Ovary (tissue), 9 donors: Measurements from ENCODE around the gene TMTC2. TPM values are rescaled to one million over a fixed set of nuclear protein-coding genes. Genes with fewer than 3 reads are reported as not detected.

ENCODE experiments used
- DNase-seq, 5 donors: peaks; one replicate each; pipeline ENCODE4 v3.0.0-alpha.2; 2019 to 2020
- H3K27ac ChIP-seq, 2 donors: fragments of 200-600 bp; one replicate each; pipeline versions ENCODE4 v1.5.1 to v1.8.0; 2019 to 2022
- H3K27me3 ChIP-seq: fragments of 200-600 bp; one replicate; pipeline ENCODE4 v1.8.0; 2022
- H3K36me3 ChIP-seq: fragments of 200-600 bp; sonication (generic); one replicate; pipeline ENCODE4 v1.5.1; 2019
- H3K4me1 ChIP-seq: one replicate; pipeline ENCODE4 v1.8.1; 2013; ENCODE audit warnings: mild to moderate bottlenecking, moderate library complexity; ENCODE audit not compliant: insufficient read depth
- H3K4me3 ChIP-seq: fragments of 200-600 bp; sonication (generic); one replicate; pipeline ENCODE4 v1.5.1; 2017
- H3K9me3 ChIP-seq, 2 donors: fragments of 200-600 bp in 1 of 2; sonication (generic) in 1 of 2; one replicate each; pipeline versions ENCODE4 v1.5.1 to v1.8.1; 2013 to 2019; ENCODE audit warnings: mild to moderate bottlenecking in 1 of 2, moderate library complexity in 1 of 2
- CTCF ChIP-seq, 3 donors: fragments of 450-650 bp in 2 of 3; fragments of 200-600 bp in 1 of 3; IDR thresholded peaks; one replicate each; pipeline versions ENCODE4 v1.5.1 to v1.8.0; 2016 to 2022; ENCODE audit warnings: antibody characterized with exemption in 3 of 3, mild to moderate bottlenecking in 1 of 3
- EP300 ChIP-seq: sonication (generic); formaldehyde crosslinking; IDR thresholded peaks from one replicate; pipeline ENCODE4 v1.6.1; 2017; ENCODE audit warnings: antibody characterized with exemption
- POLR2A ChIP-seq: fragments of 450-650 bp; IDR thresholded peaks from one replicate; pipeline ENCODE4 v1.6.1; 2017; ENCODE audit warnings: antibody characterized with exemption, mild to moderate bottlenecking, moderate library complexity
- WGBS, 3 donors: extraction: QIAGEN DNeasy Blood & Tissue Kit in 1 of 3; methylation state at CpG; one replicate each; pipeline versions ENCODE4 v1.1.5 to v1.1.7; 2013 to 2017; 5-methylcytosine and 5-hydroxymethylcytosine counted together
- intact Hi-C, 4 donors: fragments of 100-400 bp; cut with DNase I; formaldehyde crosslinking; loops; one replicate each; pipeline versions ENCODE4 v1.11.0 to v1.15.1; 2022 to 2023
- polyA plus RNA-seq, 2 donors: library from polyadenylated mRNA; stranded (reverse); fragments of 200-250 nt in 1 of 2; fragments of 350-450 nt in 1 of 2; fragmentation: Illumina TruSeq in 1 of 2; extraction: RNeasy Lipid Tissue Mini Kit (QIAGEN cat#74804) in 1 of 2; gene quantifications; one replicate each; pipeline ENCODE4 v1.2.3, GENCODE V29; 2013 to 2014
- total RNA-seq, 7 donors: library from RNA; depleted of rRNA in 2 of 7; stranded (reverse); fragments of >200 nt in 2 of 7; fragmentation: NEBNext Ultra II Directional in 3 of 7; extraction: Animal tissue kit (Norgen Biotek cat#: 25700) in 3 of 7; gene quantifications; one replicate each; pipeline versions ENCODE4 v1.1.0 to v1.2.4, GENCODE V29; 2016 to 2023
- donor health status: DM: no; HTN: no; CAD: no; lungs with moderate emphysema.
- donor health status: DM: no; HTN: no; CAD: no.
- donor health status: Bipolar disorder and iron deficiency.
- donor health status: DM: yes; HTN: yes; CAD: no.
- donor health status: DM: no; HTN: no; CAD: no.
- donor health status: DM: yes; HTN: yes; CAD: no.

Gene TMTC2
- total and polyA plus RNA-seq, 9 donors: 2.0 to 22.6 (median 5.6) TPM

GRCh38 chr12:82910246-82910893 lies 223.7 kb downstream of the TMTC2 start:
- intact Hi-C loops: no loop called here
- no peak overlapping the region for H3K4me3 ChIP-seq
- H3K4me1 ChIP-seq: no peaks in the 10 kb centered on the region
- H3K27me3 ChIP-seq: no peaks in the 10 kb centered on the region
- WGBS, 3 donors: 85 to 87% (median 86%) methylated on average over 9 of the region's 9 CpGs
- TF ChIP-seq CTCF (IDR thresholded peaks at IDR 0.05) (no peak), EP300 (no peak), POLR2A (no peak)
- H3K27ac ChIP-seq: no peak overlapping the region
- DNase-seq: no peak
- no peaks in the 10 kb centered on the region for H3K9me3 ChIP-seq
- no peaks in the 10 kb centered on the region for H3K36me3 ChIP-seq

- no peaks in the 10 kb centered on the region for H3K27me3 ChIP-seq
- H3K9me3 ChIP-seq: no peaks in the 10 kb centered on the region
- H3K27ac ChIP-seq: no peak overlapping the region
- DNase-seq: no peak
- H3K4me1 ChIP-seq: no peaks in the 10 kb centered on the region
- no peaks in the 10 kb centered on the region for H3K36me3 ChIP-seq
- intact Hi-C loops: no loop called here
- no peak overlapping the region for H3K4me3 ChIP-seq
- WGBS, 3 donors: 93 to 97% (median 94%) methylated on average over 1 of the region's 1 CpG
- TF ChIP-seq POLR2A: no peak
These were observed 225.7 kb downstream of the TMTC2 start for GRCh38 chr12:82912406-82912805.

GRCh38 chr12:82919388-82920054 lies 232.8 kb downstream of the TMTC2 start:
- Histone ChIP-seq H3K4me3 (no peak overlapping the region), H3K36me3 (no peaks in the 10 kb centered on the region), H3K4me1 (no peaks in the 10 kb centered on the region), H3K27me3 (no peaks in the 10 kb centered on the region), H3K9me3 (no peaks in the 10 kb centered on the region), H3K27ac (no peak overlapping the region)
- intact Hi-C loops: no loop called here
- 86 to 89% (median 87%) methylated on average over 7 of the region's 7 CpGs for WGBS, 3 donors
- no peak for DNase-seq
- TF ChIP-seq EP300 (no peak), POLR2A (no peak), CTCF (IDR thresholded peaks at IDR 0.05) (no peak)

GRCh38 chr12:82923935-82924334 lies 237.2 kb downstream of the TMTC2 start:
- H3K9me3 ChIP-seq: no peaks in the 10 kb centered on the region
- TF ChIP-seq EP300 (no peak), POLR2A (no peak), CTCF (IDR thresholded peaks at IDR 0.05) (no peak)
- intact Hi-C loops: loop anchor here in 1 of 4 donors (2.0 kb wide), 1 partner anchor 21 kb away; no protein-coding TSS in a partner anchor
- H3K27me3 ChIP-seq: no peaks in the 10 kb centered on the region
- no peak overlapping the region for H3K27ac ChIP-seq
- WGBS, 3 donors: 95 to 97% (median 96%) methylated on average over 1 of the region's 1 CpG
- H3K4me1 ChIP-seq: no peaks in the 10 kb centered on the region
- H3K36me3 ChIP-seq: no peaks in the 10 kb centered on the region
- no peak for DNase-seq
- no peak overlapping the region for H3K4me3 ChIP-seq

GRCh38 chr12:82926630-82927029 lies 239.9 kb downstream of the TMTC2 start:
- 92 to 94% (median 94%) methylated on average over 3 of the region's 3 CpGs for WGBS, 3 donors
- intact Hi-C loops: no loop called here

More at GRCh38 chr12:82926630-82927029, 239.9 kb downstream of the TMTC2 start:
- no peaks in the 10 kb centered on the region for H3K4me1 ChIP-seq
- no peaks in the 10 kb centered on the region for H3K27me3 ChIP-seq
- no peak overlapping the region for H3K4me3 ChIP-seq
- H3K27ac ChIP-seq: no peak overlapping the region
- no peaks in the 10 kb centered on the region for H3K36me3 ChIP-seq
- DNase-seq: no peak
- no peak for TF ChIP-seq EP300
- no peak for TF ChIP-seq CTCF (IDR thresholded peaks at IDR 0.05)
- no peak for TF ChIP-seq POLR2A
- no peaks in the 10 kb centered on the region for H3K9me3 ChIP-seq
